GM18520 (cell line): ENCODE data around the gene IFI27L1.
"Not testable (repeated sequence)": the region's sequence is repeated elsewhere in the genome, so short reads cannot be mapped to it uniquely, and the experiment has no call there.

Source experiments
- ATAC-seq: cut with Tn5 transposase; IDR thresholded peaks from one replicate; pipeline ENCODE4 v1.9.1; 2021; ENCODE audit not compliant: unreplicated experiment

Gene IFI27L1

DNA sequence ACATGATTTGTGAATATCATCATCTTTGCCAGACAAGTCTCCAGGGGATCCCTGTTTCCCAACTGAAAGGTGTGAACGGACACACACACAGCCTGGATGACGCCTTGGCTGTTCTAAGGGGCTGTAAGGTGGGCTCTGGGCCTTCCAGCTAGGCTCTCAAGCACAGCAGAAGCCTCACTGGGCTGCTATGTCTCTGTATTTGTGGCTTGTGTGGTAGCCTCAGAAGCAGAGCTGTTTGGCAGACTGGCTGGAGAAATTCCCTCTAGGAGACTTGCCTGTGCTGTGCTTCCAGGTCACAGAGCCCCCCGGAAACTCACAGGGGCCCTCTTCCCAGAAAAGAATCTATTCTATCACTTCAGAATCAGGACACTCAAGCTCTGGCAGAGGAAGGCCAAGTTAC, 33.5 kb upstream of the IFI27L1 start:
- ATAC-seq: no peak

DNA sequence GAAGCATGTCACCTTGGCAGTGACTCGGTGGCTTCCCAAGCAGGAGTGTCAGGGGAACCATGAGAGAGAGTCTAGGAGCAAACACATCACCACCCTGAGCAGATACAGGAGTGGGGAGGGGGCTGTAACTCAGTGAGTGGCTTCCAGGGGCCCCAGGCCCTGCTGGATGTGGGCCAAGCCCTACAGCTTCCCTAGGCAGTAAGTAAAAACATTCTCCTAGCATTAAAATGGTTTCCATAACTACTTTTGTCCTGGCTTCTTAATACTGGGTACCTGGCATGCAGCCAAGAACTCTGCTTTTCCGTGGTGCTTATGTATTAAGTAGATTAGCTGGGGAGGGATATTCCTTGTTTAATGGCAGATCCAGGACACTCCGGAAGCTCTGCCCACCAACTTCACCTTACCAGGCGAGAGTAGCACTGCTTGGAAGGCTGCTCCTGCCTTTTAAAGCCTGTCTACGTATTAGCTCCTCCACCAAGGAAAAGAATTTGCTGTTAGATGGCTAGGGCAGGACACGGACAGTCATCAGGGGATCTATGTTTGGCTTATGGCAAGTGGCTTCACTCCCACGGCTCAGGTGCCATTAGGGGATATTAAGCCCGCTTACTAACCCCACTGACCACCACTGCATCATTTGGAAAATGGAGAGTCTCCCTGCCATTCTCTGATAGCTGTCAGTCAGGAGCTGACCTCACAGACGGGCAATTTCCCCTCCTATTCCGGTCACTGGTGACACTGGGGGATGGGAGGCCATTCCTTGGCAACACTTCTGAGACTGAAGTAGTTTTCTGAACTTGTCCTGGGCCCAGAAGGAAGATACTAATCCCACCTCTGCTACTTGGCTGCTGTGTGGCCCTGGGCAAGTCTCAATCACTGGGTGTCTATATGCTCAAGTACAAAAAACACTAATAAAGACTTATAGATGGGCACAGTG, 32.2 kb upstream of the IFI27L1 start:
- ATAC-seq: no peak

DNA sequence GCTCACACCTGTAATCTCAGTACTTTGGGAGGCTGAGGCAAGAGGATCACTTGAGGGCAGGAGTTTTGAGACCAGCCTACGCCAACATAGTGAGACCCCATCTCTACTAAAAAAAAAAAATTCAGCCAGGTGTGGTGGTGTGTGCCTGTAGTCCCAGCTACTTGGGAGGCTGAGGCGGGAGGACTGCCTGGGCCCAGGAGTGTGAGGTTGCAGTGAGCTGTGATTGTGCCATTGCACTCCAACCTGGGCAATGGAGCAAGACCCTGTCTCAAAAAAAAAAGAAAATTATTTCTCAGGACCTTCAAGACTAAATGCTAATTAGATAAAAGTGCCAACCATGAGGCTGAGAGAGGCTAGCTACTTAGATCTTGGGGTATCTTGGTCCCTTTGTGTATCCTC, 31.5 kb upstream of the IFI27L1 start:
- no peak for ATAC-seq

- no peak for ATAC-seq
Measured at GRCh38 chr14:94050231-94050880, 30.8 kb upstream of the IFI27L1 start.

DNA sequence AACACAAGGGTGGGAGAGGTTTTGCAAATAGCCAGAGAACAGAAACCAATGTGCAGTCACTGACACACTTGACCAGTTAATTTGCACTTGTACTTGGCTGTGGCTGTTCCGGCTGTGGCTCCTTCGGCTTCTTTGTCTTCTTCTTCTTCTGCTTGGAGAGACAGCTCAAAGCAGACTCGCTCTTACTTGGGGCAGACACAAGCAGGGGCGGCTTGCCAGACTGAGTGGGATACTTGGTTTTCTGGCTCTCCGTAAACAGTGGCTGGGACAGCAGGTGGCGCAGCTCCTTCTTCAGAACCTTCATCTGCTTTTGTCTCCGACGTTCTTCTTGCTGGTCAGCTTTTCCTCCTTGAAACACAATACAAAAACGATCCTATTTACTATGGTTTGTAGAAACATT, 30.0 kb upstream of the IFI27L1 start:
- ATAC-seq: no peak

DNA sequence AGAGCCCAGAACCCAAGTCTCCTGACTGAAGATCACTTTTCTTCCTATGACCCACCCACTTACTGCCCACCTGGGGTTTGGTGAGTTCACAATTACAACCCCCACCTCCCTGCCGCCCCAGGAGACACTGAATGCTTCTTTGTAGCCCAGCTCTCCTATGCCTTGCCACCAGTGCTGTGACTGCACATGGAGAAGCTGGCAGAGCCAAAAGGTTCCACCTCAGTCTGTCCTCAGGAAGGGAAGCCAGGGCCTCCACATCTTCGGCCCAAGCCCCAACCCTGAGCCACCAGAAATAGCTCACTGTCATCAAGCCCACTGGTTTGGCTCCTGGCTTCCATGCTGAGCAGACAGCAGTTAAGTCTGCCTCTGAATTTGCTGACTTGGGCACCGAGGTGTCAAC, 29.3 kb upstream of the IFI27L1 start:
- ATAC-seq: no peak

GRCh38 chr14:94052199-94052598, 28.9 kb upstream of the IFI27L1 start:
- no peak for ATAC-seq

- ATAC-seq: no peak
Measured at GRCh38 chr14:94052662-94053061, 28.4 kb upstream of the IFI27L1 start.

DNA sequence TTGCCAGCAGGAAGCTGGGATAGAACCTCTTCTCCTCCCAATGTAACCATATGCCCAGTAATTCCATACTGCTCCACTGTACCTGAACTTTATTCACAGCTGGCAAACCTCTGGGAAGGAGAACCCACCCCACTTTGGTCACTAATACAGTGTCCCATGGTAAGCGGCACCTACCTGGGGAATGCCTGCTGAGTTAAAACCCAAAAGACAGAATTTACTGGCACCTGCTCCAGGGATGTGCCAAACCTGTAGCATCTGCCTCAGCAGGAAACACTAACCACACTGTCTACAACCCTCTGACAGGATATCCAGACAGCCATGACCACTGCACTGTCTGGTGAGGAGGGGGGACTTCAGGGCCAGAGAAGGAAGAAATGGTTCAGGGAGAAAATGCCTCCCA, 26.7 kb upstream of the IFI27L1 start:
- ATAC-seq: no peak

GRCh38 chr14:94054936-94055335, 26.2 kb upstream of the IFI27L1 start:
- ATAC-seq: no peak

DNA sequence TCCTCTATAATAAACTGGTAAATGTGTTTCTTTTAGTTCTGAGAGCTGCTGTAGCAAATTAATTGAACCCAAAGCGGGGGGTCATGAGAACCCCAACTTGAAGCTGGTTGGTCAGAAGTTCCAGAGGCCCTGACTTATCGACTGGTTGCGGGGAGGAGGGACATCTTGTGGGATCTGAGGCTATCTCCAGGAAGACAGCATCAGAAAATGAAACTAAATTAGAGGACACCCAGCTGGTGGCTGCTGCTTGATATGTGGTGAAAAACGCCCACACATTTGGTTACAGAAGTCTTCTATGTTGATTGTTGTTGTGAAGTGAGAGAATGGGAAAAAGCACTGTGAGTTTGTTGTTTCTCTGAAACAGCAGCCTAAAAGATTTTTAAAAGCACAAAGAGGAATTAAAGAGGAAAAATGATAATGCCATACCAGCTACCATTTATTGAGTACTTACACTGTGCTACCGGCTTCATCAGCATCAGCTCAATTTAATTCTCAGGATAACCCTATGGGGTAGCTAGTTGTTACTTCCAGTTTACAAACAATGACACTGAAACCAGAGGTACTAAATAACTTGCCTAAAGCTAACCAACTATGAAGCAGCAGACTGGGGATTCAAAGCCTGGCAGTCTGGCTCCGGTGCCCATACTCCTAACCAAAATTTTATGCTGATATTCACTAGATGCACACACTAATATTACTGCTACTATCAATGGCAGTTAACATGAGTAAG, 24.4 kb upstream of the IFI27L1 start:
- ATAC-seq: no peak

DNA sequence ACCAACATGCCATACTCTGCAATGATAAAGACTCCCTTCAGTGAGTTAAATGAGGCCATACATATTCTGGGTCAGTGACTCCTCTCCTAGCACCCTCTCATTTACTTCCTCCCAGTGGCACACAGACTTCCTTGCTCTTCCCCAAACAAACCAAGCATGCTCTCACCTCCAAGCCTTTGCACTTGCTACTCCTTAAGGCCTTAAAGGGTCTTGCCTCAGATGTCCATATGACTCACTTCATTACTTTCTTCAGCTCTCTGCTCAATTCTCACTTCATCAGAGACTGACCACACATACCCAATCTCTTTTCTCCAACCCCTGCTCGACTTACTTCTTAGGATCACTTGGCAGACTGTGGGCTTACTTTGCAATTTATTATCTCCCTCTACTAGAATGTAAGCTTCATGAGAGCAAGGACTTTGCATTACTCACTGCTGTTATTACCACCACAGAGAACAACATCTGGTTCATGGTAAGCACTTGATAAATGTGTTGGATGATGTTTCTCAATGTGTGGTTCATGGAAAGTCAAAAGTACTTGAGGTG, 22.9 kb upstream of the IFI27L1 start:
- ATAC-seq: no peak

GRCh38 chr14:94058674-94059138, 22.4 kb upstream of the IFI27L1 start:
- no peak for ATAC-seq

DNA sequence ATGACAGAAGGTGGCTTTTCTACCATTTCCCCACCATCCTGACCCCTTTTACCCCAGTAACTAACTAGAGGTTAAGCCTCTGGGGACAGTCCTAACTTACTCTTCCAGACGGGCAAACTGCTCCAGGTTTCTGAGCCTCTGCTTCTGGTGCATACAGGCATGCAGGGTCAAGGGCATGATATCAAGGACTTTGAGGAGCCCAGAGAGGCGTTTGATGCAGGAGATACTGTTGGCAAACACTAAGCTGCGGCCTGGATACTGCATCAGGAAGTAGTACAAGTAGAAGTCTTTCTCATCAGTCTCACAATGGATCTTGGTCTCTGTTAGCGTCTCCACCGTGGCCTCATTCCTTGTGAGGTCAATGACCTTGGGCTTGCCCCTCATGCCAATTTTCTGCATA, 21.1 kb upstream of the IFI27L1 start:
- no peak for ATAC-seq

GRCh38 chr14:94062344-94062940, 18.7 kb upstream of the IFI27L1 start:
- no peak for ATAC-seq

- ATAC-seq: no peak
Measured at GRCh38 chr14:94066089-94066676, 14.9 kb upstream of the IFI27L1 start.

- not testable (repeated sequence) for ATAC-seq
Measured at GRCh38 chr14:94072076-94072475, 9.0 kb upstream of the IFI27L1 start.

- no peak for ATAC-seq
Measured at GRCh38 chr14:94074534-94074933, 6.6 kb upstream of the IFI27L1 start.

DNA sequence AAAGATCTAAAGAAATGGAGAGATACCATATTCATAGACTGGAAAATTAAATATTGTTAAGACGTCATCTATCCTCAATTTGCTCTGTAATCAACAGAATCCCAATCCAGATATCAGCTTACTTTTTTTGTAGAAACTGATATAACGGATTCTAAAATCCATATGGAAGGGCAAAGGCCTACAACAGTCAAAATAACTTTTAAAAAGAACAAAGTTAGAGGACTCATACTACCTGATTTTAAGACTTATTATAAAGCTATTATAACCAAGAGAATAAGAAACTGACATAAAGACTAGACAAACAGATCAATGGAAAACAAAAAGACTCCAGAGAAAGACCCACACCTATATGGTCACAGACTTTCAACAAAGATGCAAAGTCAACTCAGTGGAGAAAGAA, 6.1 kb upstream of the IFI27L1 start:
- no peak for ATAC-seq

- no peak for ATAC-seq
Measured at GRCh38 chr14:94077111-94077821, 3.8 kb upstream of the IFI27L1 start.
